HG03432 (cell line): ENCODE measurements around the gene CHAC2.
"Not testable (repeated sequence)": the region's sequence is repeated elsewhere in the genome, so short reads cannot be mapped to it uniquely, and the experiment has no call there.

ENCODE experiments used
- ATAC-seq: cut with Tn5 transposase; IDR thresholded peaks from one replicate; pipeline ENCODE4 v1.9.1; 2021; ENCODE audit warnings: mild to moderate bottlenecking, moderate library complexity; ENCODE audit not compliant: unreplicated experiment

CHAC2 gene

DNA sequence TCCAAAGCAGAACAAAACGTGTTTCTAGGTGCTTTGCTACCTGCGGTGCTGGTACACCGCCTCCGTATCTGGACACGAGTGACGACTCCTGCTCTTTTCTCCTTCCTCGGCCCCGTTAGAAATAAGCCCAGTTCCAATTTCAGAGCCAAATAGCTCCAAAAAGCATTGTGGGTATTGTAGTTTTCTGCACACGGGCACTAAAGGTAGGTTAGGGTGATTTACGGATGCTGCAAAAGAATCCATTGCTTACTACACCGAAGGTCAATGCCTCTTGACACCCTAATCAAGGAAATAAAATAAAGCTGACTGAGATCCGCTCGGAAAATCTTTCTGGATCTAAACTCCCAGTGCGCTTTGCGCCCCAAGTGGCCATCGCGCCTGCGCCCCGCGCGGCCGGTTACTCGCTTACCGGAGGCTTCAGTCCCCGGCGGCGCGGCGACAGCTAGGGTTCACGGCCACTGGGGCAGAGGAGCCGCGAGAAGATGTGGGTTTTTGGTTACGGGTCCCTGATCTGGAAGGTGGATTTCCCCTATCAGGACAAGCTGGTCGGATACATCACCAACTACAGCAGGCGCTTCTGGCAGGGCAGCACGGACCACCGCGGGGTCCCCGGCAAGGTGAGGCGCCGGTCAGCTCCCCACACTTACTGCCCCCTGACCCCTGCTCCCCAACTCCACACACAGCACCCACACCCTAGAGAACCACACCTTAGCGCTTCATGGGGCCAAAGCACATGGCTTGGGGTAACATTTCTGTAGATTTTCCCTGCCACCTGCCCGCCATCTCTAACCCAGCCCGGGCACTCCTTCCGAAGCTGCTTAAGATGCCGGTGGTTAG is at the start of gene CHAC2:
CHAC2 (plus strand) TSS at position 400 of the 837 bp plus-strand sequence; CDS start at position 483, 83 bp downstream.
- ATAC-seq: peak; percentile 97

DNA sequence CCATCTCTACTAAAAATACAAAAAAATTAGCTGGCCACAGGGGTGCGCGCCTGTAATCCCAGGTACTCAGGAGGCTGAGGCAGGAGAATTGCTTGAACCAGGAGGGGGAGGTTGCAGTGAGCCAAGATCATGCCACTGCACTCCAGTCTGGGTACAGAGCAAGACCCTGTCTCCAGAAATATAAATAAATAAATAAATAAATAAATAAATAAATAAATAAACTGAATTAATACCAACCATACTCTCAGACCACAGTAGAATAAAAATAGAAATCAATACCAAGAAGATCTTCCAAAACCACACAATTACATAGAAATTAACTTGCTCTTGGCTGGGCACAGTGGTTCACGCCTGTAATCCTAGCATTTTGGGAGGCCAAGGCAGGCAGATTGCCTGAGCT is 46.7 kb upstream of the CHAC2 start:
- ATAC-seq: not testable (repeated sequence)

DNA sequence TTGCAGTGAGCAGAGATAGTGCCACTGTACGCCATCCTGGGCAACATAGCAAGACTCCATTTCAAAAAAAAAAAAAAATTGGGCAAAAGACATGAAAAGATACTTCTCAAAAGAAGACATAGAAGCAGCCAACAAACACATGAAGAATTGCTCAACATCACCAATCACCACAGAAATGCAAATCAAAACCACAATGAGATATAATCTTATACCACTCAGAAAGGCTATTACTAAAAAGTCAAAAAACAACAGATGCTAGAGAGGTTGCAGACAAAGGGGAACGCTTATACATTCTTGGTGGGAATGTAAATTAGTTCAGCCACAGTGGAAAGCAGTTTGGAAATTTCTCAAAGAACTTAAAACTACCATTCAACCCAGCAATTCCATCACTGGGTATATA is 43.1 kb upstream of the CHAC2 start:
- ATAC-seq: no peak

DNA sequence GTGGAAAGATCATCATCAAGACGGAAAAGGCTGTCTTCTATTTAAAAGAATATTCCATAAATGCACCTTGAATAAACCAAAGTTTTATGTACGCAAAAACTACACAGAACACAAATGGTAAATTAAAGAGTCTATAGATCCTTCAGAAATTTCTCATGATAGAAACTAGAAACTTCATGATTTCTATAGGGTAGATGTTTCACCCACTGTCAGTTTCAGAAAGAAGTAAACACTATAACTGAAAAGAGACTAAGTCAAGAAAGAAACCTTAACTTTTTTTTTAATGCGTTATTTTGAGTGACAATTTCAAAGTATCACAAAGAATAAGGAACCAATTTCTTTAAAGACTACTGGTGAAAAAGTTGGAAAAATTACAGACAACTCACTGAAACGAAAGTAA is 41.9 kb upstream of the CHAC2 start:
- no peak for ATAC-seq

DNA sequence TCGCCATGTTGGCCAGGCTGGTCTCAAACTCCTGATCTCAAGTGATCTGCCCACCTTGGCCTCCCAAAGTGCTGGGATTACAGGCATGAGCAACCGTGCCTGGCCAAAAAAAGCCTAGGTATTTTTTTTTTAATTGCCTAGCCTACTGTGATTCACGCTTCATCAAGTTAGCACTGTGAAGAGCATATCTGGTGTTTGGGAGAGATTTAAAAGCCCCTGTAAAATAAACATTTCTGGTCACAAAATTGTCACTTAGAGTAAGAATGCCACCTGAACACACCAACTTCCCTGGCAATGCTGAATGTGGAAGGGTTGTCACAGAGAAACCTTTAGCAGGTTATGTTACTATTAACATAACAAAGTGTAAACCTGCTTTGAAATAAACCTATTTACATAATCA is 39.7 kb upstream of the CHAC2 start:
- no peak for ATAC-seq

DNA sequence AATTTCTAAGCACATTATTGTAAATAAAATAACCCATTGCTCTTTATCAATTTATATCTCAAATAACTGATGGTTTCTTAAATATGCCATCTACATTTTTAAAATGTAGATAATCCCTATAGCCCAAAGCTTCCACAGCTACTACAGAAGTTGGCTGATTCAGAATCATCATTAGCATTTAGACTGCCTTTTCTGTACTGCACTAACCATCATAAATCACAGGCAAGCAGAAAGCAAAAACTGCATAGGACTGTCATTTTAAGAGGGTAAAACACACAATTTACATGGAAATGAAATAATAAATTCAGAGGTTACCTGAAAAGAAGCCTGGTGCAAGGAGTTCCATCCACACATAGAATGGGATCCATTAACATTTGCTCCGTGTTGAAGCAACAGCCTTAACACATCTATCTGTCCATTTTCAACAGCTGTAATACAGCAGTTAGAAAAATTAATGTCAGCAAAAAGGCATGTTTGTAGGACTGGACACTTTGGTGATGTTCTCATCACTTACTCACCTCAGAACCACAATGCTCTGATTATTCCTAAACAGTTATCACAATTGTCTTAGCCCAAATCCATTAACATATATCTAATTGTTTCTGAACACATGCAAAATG is 38.4 kb upstream of the CHAC2 start:
- ATAC-seq: no peak

DNA sequence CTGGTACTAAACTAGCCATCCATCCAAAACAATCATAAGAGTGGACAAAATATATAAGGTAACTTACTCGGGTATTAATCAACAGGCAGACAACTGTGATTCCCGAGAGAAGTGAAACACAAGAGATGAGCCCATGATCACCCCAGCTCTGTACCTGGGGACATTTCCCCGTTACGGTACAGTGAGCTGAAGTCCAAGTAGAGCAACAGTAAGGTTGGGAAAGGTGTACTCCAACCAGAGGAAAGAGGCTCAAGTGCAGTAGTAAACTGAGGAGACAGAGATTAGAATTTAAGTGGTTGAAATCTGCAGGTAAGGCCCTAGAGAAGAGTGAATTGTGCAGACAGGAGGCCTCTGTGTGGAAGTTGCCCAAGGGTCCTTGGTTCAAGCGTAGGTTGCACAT is 30.5 kb upstream of the CHAC2 start:
- no peak for ATAC-seq

DNA sequence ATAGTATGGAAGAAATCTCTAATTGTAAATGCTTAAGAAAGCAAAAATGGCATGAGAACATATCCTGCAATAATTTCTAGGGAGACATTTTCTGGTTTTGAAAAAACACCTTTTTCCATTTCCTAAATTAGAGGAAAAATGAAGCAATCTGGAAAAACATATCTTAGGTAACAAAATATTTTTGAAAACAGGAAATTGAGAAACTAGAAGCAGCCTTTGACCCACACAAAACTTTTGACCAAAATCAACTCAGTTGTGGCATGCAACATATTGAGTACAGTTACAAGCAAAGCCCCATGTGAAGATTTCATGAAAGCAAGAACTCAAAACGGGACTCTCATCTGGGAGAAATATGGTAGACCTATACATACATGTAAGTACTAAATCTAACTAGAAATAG is 28.6 kb upstream of the CHAC2 start:
- no peak for ATAC-seq

DNA sequence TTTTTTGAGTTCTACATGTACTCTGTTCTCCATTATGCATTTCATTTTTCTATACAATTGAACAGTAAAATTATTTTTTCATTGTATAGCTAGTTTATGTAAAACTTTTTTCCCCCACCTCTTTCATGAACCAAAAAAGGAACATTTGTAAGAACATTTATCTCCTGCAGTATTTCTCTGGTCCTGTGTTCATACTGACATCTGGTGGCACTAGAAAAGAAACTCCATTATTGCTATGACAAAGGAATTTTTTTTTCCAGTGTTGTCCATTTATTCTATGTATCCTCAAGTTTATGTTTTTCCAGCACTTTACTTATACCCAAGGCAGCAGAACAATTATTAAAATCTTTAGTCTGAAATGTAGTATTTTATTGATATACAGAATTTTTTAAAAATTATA is 27.4 kb upstream of the CHAC2 start:
- no peak for ATAC-seq

DNA sequence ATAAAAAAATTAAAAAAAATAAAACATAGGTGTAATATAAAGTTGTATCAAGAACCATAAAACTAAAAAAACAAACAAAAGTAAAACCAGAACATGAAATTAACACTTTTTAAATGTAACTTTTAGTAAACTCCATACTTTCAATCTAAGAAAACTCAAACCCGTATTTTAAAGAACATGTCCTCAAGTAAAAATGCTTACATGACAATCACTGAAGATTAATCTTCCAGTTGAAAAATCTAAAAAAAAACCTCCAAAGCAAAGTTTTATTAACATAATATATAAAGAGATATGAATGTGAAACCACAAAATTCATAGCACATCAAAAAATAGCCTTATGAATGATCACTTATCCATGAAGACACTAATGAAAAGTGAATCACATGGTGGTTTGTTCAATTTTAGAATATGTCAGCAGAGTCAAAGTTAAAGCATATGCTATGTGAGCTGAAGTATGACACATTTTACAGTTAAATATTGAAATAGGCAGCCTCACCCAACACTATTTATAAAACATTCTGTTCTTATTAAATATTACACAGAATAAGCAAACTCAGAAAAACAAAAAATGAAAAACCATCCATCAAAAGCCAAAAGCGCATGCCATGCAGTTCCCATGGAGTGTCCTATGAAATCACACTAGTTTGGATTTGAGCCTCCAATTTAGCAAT is 23.1 kb upstream of the CHAC2 start:
- no peak for ATAC-seq

DNA sequence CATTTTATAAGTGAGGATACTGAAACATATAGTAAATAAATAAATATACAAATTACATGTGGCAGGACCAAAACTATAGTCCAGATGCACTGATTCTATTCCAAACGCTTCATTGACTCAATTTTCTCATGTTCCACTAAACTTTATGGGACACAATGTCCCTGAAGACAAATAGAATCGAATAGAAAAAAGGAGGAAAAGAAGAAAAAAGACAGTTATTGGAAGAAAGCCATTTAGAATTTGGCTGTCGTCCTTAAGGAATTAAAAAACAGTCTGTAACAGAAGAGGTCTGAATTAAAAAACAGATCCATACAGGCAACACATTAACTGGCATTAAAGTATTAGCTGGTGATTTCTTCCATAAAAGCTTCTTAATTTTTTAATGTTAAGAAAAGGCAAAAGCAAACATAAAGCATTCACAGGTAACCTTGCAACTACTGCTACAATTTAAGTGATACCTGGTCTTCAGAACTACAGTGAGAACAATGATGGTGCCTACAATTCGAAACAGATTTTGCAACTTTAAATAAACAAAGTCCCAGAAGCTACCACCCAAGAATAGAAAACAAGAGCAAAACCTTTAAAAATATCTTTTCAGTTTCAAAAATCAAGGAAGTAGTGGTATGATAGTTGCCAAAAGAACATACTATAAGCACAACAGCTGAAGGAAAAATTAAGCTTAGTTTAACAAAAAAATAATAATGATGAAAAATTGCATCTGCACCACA is 17.4 kb upstream of the CHAC2 start:
- peak; percentile 38 for ATAC-seq

DNA sequence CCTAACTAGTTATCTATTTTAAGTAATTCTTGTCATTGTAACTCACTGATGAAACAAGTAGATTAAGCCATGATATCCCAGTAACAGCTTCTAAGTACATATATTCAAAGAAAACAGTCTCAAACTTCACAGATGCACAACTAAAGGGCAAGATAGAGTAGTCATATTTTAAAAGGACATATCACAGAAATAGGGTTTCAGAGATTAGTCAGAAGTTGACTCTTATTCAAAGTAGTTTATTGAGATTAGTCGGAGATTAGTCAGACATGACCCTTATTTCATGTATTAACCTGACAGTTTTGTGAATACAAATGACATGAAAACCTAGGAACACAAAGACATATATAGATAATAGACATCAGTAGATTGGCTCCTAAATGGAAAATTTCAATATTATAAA is 15.9 kb upstream of the CHAC2 start:
- peak; percentile 97 for ATAC-seq

DNA sequence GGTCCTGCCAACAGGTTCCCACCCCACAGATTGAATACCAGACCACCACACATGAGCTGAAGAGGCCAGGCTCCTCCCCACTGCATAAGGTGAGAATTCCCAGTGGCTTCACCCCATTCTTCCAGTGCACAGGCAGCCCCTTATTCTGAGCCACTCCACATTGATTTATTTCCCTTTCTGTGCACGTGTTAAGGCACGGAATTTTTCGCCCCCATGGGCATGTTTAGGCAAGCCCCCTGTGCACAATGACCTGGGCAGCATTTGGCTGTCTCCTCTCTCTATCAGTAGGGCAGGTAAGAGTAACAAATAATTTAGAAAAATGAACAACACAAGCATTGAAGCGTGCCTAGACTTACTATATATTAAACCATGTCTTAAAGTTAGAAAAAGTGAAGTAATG is 15.2 kb upstream of the CHAC2 start:
- peak; percentile 1 for ATAC-seq

DNA sequence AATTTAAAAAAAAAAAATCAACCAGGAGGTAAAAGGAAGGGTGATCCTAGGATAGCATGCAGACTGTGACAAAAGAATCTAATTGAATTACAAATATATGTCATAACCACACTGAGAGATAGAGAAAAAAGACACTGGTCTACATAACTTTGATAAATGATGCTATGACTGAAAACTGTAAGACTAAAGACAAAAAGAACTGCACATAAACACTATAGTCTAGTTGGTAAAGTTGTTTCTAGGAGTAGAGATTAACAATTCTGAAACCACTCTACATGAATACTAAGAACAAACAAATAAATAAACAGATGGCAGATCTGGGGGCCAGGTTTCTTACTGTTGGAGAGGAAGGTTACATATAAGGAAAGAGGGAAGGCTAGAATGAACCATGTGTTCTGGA is 14.6 kb upstream of the CHAC2 start:
- ATAC-seq: no peak

DNA sequence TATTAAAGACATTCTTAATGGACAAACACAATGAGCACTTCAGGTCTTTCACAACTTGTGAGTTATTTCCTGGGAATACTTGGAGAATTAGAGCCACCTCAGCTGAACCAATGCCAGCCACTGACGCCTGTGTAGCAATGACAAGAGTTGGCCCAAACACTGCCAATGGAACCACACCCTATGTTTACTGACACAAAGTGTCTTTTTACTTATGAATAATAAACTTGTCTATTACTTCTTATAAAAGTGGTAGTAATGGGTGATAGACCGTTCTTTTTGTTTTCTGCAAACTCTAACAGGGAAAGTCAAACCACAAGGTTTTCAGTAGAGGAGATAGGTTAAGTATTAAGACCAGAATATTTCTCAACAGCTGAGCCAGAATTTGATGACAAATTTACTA is 12.5 kb upstream of the CHAC2 start:
- ATAC-seq: no peak

DNA sequence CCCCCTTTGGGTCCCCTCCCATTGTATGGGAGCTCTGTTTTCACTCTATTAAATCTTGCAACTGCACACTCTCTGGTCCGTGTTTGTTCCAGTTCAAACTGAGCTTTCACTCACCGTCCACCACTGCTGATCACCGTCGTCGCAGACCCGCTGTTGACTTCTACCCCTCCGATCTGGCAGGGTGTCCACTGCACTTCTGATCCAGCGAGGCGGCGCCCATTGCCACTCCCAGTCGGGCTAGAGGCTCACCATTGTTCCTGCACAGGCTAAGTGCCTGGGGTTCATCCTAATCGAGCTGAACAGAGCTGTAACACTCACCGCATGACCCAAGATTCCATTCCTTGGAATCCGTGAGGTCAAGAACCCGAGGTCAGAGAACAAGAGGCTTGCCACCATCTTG is 11.0 kb upstream of the CHAC2 start:
- ATAC-seq: no peak

DNA sequence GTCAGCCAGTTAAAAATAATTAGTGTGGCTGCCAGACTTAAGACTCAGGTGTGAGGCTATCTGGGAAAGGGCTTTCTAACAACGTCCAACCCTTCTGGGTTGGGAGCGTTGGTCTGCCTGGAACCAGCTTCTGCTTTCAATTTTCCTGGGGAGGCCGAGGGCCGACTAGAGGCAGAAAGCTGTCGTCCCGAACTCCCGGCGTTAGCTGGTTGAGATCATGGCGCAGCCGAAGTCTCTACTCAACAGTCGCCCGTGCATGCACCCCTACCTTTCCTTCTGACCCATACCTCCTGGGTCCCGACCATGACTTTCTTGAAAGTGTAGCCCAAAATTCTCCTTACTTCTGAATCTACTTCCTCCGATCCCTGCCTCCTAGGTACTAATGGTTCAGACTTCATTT is 10.4 kb upstream of the CHAC2 start:
- not testable (repeated sequence) for ATAC-seq

DNA sequence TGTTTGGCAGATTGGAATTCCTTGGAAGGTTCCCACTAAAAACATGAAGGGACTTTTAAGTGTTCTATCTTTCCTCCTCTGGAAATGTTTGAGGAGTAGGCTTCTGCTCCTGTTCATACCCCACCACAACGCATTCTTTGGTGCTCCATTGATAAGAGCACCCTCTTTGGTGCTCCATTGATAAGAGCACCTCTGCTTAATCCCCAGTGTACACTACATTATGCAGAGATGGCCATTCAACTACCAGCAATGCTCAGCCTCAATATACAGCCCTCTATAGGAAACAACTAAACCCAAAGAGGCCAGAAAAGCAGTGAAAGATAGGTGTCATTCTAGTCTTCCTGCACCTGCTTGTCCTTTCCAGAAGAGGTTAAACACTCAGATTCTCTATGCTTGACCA is 1.8 kb upstream of the CHAC2 start:
- no peak for ATAC-seq

DNA sequence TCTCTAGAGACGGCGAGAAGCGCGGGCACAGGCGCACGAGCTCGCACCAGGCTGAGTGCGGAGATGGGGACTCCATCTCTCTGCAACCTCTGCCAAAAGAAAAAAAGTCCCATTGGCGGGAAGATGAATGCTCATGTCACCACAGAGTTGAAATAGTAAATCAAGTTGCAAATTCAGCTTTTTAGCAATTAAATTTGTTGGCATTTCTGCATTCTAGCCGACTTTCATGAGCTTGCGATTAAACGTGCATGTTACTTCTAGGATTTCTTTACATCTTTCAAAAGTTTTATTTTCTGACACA is 588 bp downstream of the CHAC2 start:
- ATAC-seq: no peak

DNA sequence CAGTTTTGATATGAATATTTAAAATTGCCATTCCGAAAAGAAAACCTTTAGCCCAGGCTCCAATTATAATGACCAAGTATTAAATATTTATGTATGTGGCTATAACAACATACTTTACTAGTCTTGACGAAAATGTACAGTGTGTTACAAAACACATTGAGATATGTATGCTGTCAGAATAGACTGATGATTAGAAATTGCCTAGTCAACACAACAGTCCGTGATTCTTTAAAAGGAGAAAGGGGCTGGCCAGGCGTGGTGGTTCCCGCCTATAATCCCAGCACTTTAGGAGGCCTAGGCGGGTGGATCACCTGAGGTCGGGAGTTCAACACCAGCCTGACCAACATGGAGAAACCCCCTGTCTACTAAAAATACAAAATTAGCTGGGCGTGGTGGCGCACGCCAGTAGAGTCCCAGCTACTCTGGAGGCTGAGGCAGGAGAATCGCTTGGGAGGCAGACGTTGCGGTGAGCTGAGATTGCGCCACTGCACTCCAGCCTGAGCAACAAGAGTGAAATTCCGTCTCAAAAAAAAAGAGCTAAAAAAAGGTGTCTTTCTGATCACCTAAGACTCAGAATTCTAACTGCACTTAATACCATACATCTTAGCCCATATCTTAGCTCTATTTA is 1.8 kb downstream of the CHAC2 start:
- no peak for ATAC-seq

DNA sequence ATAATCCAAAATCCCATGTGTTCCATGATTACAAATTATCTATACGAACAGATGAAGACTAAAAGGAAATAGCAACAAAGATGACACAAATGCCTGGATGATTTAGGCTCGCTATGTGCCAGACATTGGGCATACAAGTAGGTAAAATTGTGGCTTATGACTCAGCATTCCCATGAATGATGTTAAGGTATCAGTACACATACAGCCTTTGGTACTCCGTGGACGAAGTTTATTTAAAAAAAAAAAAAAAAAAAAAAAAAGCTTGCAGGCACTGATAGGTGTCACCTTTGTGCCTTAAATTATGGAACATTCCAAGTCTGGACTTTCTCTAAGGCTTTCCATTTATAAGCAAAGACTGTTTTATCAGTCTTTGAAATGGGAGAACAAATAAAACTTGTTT is 2.7 kb downstream of the CHAC2 start:
- no peak for ATAC-seq
